AG08395 (cell line): ENCODE data around the gene CSGALNACT2.
"Not testable (repeated sequence)": the region's sequence is repeated elsewhere in the genome, so short reads cannot be mapped to it uniquely, and the experiment has no call there.

Source experiments
- DNase-seq: peaks from one replicate; pipeline ENCODE4 v3.0.0; 2012; ENCODE audit warnings: mixed read lengths, low spot score

Gene CSGALNACT2

GRCh38 chr10:43138021-43138756 is at the start of gene CSGALNACT2:
Gene CSGALNACT2 (plus strand): TSS chr10:43138445. CDS start chr10:43155150, 16,705 bp downstream.
- peak; percentile 89 for DNase-seq

- DNase-seq, result no peak
Measured at GRCh38 chr10:43089519-43089918, 48.7 kb upstream of the CSGALNACT2 start.

- no peak for DNase-seq
Measured at GRCh38 chr10:43090188-43090587, 48.1 kb upstream of the CSGALNACT2 start.

- DNase-seq, result no peak
Measured at GRCh38 chr10:43090664-43091063, 47.6 kb upstream of the CSGALNACT2 start.

- no peak for DNase-seq
Measured at GRCh38 chr10:43091846-43092245, 46.4 kb upstream of the CSGALNACT2 start.

- DNase-seq, result peak; percentile 45
Measured at GRCh38 chr10:43093423-43094076, 44.7 kb upstream of the CSGALNACT2 start.

GRCh38 chr10:43094085-43094484 is 44.2 kb upstream of the CSGALNACT2 start:
- DNase-seq, result no peak

- not testable (repeated sequence) for DNase-seq
Measured at GRCh38 chr10:43099339-43099738, 38.9 kb upstream of the CSGALNACT2 start.

GRCh38 chr10:43099928-43100327 is 38.3 kb upstream of the CSGALNACT2 start:
- no peak for DNase-seq

- DNase-seq, result no peak
Measured at GRCh38 chr10:43100366-43100765, 37.9 kb upstream of the CSGALNACT2 start.

GRCh38 chr10:43102063-43102828 is 36.0 kb upstream of the CSGALNACT2 start:
- DNase-seq, result no peak

- peak; percentile 89 for DNase-seq
Measured at GRCh38 chr10:43105102-43105955, 32.9 kb upstream of the CSGALNACT2 start.

GRCh38 chr10:43105956-43106229 is 32.4 kb upstream of the CSGALNACT2 start:
- no peak for DNase-seq

GRCh38 chr10:43106256-43107091 is 31.8 kb upstream of the CSGALNACT2 start:
- DNase-seq, result no peak

GRCh38 chr10:43108951-43109350 is 29.3 kb upstream of the CSGALNACT2 start:
- no peak for DNase-seq

GRCh38 chr10:43109671-43110249 is 28.5 kb upstream of the CSGALNACT2 start:
- peak; percentile 27 for DNase-seq

GRCh38 chr10:43110338-43111071 is 27.7 kb upstream of the CSGALNACT2 start:
- DNase-seq, result peak; percentile 70

GRCh38 chr10:43111101-43111500 is 27.1 kb upstream of the CSGALNACT2 start:
- no peak for DNase-seq

GRCh38 chr10:43111921-43112607 is 26.2 kb upstream of the CSGALNACT2 start:
- no peak for DNase-seq

GRCh38 chr10:43112608-43112961 is 25.7 kb upstream of the CSGALNACT2 start:
- DNase-seq, result no peak
